Activated naive CD4-positive, alpha-beta T cell treated with anti-CD3 and anti-CD28 coated beads, Interleukin-2, amount 50 U/mL, for 16 hours (primary cell): ENCODE measurements around the gene NDUFAF8.

Experiments
- DNase-seq: peaks from one replicate; pipeline ENCODE4 v3.0.0-alpha.2; 2020

NDUFAF8 gene

DNA sequence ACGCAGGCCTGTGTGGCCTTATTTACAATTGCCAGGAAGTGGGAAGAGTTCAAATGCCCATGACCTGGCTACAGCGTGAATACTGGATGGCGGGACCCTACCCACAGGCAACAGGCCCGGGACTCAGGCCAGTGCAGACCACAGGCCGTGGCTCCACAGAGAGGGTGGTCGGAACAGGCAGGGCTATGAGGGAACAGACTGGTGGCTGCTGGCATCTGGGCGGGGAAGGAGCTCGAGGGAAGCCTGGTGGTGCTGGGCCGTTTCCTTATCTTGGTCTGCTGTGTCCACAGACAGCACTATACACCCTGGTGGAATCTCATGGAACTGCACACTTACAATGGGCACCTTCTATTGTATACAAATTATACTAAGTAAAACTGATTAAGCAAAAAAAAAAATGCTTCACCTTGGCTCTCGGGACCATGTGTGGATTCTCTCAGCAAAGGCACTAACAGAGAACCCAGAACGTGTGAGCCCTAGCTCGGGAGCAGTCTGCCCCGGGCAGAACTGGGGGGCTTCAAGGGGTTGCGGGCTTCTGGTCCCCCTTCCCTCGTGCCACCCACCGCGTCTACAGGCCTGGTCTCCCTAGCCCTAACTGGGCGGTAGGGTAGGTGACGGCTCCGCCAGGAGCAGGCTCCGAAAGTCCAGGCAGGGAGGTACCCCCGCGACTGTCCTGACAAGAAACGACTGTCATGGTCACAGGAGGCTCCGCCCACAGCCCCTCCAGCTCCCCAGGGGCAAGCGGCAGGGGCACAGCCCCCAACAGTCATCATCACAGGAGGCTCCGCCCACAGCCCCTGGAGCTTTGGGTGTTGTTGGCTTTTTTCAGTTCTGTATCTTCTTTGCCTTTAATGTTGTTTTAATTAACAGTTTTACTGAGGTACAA is 38.2 kb upstream of the NDUFAF8 start:
- no peak for DNase-seq

- DNase-seq: no peak
Observed at GRCh38 chr17:81202318-81202717, 36.8 kb upstream of the NDUFAF8 start.

- DNase-seq: no peak
Observed at GRCh38 chr17:81203136-81203535, 36.0 kb upstream of the NDUFAF8 start.

DNA sequence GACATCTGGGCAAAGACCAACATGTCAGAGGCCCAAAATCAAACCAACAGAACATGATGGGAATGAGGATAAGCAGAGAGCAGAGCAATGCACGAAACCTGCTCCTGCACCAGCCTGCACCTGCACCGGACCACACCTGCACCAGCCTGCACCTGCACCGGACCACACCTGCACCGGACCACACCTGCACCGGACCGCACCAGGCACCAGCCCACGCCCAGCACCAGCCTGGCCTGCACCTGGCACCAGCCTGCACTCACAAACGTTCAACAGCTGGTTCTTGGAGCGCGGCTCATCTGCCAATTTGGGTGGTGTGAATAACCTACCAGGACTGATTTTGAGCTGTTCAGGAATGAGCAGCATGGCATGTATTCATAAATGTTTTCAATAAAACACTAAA is 34.5 kb upstream of the NDUFAF8 start:
- no peak for DNase-seq

DNA sequence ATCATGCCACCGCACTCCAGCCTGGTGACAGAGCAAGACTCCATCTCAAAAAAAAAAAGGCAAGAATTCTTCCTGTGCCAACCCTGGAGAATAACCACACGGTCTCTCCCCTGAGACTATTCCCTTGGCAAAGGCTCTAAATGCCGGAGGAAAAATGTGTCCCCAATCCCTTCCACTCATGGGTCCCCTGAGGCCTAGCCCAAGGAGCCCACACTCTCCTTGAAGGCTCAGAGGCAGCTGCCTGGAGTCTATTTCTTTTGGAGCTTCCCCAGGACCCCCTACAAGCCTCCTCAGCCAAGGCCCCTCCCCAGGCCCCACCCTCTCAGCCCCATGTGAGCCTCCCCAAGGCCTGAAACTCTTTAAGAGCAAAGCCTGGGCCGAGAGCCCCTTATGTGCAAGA is 33.0 kb upstream of the NDUFAF8 start:
- DNase-seq: no peak

GRCh38 chr17:81206657-81207056 is 32.5 kb upstream of the NDUFAF8 start:
- DNase-seq: no peak

DNA sequence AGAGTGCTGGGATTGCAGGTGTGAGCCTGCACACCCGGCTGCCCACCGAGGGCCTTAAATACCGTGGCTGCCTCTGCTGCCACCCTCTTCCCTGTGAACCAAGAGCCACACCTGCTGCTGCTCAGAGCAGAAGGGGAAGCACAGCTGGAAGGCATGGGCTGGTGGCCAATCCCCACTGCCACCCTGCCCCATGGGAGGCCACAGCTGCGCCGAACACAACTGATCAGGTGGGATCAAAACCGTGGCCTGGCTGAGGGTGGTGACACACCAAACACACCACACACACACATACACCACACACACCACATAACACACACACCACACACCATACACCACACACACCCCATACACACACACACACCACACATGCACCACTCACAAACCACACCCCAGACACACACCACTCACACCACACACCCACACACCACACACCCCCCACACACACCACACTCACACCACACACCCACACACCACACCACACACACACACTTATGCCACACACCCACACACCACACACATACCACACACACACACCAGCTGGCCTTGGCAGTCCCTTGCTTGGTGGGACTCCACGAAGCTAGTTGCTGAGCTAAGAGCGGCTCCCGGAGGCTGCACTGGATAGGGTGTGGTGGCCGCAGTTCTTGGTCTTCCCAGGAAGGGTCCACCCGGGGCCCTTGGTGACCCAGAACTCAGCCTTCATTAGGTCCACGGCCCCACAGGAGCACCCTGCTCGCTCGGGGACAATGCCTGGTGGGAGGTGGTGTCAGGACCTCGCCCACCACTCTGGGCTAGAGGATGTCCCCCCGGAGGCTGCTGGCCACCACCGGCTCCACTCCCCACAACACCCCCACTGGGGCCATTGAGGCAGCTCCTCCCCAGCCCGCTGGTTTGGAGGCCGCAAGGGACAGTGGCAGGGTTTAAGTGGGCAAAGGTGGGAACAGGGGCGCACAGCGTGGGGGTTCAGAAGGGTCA is 31.2 kb upstream of the NDUFAF8 start:
- no peak for DNase-seq

DNA sequence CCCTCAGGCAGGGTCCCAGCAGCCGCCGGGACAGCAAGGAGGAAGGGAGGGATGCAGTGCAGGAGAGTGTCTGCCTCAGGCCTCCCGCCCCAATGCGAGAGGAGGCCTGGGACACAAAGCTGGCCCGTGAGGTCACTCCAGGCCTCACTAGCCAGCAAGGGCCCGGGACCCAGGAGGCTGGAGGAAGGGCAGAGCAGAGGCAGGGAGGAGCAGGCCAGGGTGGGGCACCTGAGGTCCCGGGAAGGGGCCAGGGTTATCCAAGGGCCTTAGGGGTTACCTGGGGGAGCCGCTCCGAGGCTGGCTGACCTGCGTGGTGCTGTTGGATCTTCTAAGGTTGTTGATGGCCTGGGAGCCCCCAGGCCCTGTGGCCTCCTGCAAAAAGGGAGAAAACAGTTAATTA is 30.5 kb upstream of the NDUFAF8 start:
- DNase-seq: no peak

GRCh38 chr17:81209141-81209540 is 30.0 kb upstream of the NDUFAF8 start:
- no peak for DNase-seq

DNA sequence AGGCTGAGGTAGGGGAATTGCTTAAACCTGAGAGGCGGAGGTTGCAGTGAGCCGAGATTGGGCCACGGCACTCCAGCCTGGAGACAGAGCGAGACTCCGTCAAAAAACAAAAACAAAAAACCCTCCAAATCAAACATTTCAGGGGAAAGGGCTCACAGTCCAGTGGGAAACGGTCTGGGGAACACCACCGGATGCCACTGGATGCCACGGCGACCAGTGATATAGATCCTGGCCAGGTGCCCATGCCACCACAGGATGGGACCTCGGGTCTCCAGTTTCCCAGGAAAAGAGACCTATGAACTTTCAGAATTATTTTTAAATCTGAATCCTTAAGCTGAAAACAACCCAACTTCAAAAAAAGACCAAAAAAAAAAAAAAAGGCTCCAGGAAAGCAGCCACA is 28.7 kb upstream of the NDUFAF8 start:
- no peak for DNase-seq

DNA sequence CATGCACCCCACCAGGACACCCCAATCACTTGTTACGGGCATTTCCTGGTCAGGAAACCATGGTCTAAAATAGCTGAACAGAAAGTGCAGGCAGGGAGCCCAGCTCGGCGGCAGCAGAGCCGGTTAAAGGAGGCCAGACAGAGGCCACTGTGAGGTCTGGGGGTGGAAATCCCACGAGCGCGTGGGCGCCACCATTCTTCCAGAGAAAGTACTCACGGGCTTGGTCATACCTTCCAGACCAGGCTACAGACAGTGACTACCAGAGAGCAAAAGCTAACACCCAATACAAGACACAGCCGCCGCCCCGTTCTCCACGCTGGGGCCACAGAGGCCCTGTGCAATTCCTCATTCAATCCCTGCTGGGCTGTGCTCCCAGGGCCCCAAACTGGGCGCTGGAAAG is 28.2 kb upstream of the NDUFAF8 start:
- no peak for DNase-seq

DNA sequence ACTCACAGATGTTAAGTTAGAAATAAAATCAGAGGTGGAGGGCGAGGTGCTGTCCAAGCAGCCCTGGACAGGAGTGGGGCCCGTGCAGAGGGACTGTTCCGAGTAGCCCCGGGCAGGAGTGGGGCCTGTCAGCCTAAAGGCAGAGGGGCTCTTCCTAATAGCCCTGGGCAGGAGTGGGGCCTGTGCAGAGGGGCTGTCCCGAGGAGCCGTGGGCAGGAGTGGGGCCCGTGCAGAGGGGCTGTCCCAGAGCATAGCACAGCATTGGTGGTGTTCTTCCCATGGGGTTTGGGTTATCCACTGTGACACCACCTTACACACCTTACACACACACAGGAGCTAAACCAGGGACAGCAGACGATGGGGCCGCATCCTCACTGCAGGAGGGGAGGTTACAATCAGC is 26.8 kb upstream of the NDUFAF8 start:
- no peak for DNase-seq

DNA sequence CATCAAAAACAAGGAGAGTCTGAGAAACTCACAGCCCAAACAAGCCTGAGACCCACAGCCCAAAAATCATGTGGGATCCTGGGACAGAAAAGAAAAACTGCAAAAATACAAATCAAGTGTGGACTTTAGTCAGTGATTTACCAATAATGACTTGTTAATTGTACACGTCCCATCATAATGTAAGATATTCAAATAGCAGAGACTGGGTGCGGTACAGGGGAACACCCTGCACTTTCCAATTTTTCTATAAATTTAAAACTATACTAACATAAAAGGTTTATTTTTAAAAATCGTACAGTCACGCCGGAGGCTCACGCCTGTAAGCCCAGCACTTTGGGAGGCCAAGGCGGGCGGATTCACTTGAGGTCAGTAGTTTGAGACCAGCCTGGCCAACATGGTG is 25.1 kb upstream of the NDUFAF8 start:
- no peak for DNase-seq

DNA sequence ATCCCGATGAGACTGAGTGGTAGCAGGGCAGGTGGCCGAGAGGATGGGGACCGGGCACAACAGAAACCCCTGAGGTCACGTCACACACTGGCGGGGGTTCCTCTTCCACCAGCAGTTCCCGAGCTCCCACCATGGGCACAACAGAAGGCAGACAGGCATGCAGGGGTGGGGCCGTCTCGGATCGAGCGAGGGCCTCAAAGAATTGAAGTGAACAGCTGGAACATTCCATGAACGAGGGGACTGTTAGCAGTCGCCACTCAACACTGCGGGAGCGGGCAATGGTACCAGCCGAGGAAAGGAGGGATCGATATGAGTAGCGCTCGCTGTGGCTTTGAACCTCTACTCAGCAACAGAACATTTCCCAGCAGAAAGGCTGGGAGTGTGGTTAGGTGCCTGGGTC is 21.6 kb upstream of the NDUFAF8 start:
- no peak for DNase-seq

DNA sequence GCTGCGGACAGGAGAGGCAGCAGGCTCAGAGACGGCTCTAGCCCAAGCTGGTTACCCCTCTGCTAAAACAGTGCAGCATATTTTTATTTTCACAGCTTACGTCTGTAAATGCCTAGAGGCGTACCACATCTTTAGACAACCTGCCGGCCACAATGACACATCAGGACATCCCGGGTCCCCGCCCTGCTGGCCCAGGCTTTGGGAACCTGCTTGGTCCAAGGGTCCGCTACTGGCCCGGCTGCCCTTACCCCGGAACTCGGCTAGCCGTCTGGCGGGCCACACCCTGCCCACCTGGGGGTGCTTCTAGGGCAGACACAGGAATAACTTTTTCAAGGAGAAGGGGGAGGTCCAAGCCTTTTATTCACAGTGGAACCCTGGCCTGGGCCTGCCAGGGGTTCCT is 20.7 kb upstream of the NDUFAF8 start:
- DNase-seq: no peak

DNA sequence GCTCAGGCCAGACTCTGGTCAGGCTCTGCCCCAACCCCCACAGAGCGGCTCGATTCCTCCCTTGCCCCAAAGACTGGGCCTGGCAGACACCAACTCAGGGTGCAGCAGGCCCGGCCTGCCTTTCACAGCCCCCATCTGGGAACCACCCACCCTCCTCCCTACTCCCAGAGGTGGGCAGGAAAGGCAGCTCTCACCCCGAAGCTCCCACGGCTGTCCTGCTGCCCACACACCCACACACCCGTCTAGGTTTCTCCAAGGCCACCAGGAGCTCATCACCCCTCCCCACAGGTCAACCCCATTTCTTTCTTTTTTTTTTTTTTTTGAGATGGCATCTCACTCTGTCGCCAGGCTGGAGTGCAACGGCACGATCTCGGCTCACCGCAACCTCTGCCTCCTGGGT is 20.1 kb upstream of the NDUFAF8 start:
- DNase-seq: no peak

DNA sequence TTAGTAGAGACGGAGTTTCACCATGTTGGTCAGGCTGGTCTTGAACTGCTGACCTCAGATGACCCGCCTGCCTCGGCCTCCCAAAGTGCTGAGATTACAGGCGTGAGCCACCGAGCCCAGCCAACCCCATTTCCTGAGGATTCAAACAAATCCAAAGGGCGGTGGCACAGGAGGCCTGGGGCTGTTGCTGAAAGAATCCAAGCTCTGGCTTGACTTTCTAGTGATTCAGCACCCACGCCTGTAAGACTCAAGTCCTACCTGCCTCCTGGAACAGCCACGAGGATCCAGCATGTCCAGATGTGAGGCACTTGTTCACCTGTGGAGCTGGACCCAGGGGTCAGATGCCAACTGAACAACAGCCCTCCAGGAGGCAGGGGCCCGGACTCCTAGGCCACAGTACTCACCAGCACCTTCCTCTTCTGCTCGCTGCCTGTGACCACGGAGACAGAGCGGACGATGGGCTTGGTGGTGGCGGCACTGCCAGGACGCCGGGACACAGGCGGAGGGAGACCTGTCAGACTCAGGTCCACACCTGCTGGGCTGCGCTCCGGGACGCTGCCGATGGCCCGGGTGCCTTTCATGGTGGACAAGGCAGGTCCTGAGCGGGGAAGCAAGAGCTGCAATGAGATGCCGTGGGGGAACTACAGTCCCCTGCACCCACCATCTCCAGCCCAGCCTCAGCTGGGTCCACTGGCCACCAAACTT is 19.5 kb upstream of the NDUFAF8 start:
- DNase-seq: no peak

GRCh38 chr17:81221371-81221841 is 17.7 kb upstream of the NDUFAF8 start:
- no peak for DNase-seq

GRCh38 chr17:81221842-81222619 is 17.1 kb upstream of the NDUFAF8 start:
- DNase-seq: no peak

DNA sequence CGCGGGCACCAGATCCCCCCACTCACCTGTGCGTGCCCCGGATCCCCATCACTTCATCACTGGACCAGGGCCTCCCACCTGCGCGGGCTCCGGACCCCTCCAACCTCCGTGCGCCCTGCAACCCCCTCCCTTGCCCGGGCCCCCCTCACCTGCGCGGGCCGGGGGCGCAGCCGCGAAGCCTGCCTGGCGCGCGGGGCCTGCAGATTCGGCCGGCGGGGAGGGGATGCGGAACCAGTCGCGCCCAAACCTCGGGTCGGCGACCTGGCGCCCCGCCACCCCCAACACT is 16.6 kb upstream of the NDUFAF8 start:
- no peak for DNase-seq

DNA sequence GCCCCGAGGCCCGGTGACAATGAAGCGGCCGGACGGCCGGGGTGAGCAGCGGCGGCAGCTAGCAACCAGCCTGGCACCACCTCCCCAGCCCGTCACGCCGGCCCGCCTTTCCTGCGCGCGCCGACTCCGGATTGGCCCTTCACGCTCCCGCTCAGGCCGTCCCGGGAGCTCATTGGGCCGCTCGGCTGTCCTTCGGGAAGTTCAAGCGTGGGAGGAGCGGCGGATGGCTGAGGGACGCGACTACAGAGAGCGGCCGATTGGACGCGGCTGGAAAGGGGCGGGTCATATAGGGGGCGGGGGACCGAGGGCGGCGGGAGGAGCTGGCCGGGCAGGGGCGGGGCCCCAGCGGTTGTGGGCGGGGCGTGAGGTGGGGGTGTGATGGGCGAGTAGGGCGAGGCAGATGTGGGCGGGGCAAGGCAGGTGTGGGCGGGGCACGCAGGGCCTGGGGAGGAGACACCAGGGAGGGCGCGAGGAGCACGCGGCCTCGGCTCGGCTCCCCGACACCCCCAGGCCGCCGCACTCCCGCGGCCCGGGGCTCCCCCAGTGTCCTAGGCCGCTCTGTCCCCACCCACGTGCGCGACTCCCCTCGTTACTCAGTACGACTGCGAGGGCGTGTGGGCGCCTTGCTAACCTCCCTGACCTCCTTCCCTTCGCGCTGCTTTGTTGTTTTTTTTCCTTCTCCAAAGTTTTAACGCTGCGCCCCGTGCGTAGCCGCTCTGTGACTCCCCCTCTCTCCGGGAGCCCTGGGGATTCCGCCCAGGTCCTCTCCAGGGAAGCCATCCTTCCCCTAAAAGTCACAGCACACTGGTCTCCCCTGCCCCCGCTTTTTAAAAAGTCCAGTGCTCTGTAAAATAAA is 16.0 kb upstream of the NDUFAF8 start, which contains the start of gene CEP131:
Gene CEP131, minus strand, starts transcription at position 60 of the 856 bp plus-strand sequence. CDS start 2,909 bp downstream, outside the sequence.
- peak; percentile 99 for DNase-seq
